ENCODE data around the gene ETV2.
"Not testable (repeated sequence)": the region's sequence is repeated elsewhere in the genome, so short reads cannot be mapped to it uniquely, and the experiment has no call there.

Gene ETV2

DNA sequence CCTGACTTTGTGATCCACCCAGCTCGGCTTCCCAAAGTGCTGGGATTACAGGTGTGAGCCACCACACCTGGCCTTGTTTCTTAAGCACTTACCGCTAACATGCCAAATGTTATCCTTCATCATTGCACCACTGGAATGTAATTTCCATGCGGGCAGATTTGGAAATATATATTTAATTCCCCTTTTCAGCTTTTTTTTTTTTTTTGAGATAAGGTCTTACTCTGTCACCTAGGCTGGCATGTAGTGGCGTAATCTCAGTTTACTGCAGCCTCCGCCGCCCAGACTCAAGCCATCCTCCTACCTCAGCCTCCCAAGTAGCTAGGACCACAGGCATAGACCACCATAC is 20.4 kb downstream of the ETV2 start:
- DNase-seq: no peak

- DNase-seq: no peak
These were observed 22.4 kb downstream of the ETV2 start for GRCh38 chr19:35663981-35664380.

GRCh38 chr19:35665157-35665556 is 23.6 kb downstream of the ETV2 start:
- DNase-seq: no peak

GRCh38 chr19:35665604-35666003 is 24.1 kb downstream of the ETV2 start:
- DNase-seq: no peak

- no peak for DNase-seq
These were observed 24.8 kb downstream of the ETV2 start, which contains the start of gene UPK1A for GRCh38 chr19:35666251-35666913. TSS of gene UPK1A (plus strand) at chr19:35666517. CDS start at chr19:35666813, 296 bp downstream.

DNA sequence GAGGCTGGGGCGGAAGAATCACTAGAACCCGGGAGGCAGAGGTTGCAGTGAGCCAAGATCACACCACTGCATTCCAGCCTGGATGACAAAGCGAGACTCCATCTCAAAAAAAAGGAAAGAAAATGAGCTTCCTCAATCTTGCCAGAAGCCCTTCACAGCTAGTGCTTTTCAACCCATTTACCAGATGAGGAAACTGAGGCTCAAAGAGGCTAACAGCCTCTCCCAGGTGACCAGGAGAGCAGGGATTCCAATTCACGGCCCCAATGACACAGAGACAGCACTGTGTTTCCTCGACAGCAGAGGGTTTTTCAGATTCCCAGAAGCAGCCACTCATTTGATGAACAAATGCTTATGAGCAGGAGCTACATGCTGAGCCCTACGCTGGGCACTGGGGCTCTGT is 28.0 kb downstream of the ETV2 start:
- DNase-seq: no peak

DNA sequence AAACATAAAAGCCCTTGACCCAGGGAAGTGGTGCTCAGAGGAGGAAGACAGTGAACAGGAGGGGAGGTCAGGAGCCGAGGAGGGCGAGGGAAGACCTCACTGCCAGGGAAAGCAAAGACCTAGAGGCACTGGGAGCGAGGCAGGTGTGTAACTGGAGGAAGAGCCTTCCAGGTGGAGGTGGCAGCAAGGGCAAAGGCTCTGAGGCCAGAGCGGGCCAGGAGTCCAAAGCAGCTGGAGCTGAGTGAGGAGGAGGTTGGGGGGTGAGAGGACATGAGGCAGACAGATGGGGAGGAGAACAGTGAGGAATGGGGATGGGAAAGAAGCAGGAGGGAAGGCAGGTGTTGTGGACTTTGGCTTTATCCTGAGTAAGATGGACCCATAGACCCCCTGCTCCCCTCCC is 28.4 kb downstream of the ETV2 start:
- DNase-seq: no peak

- no peak for DNase-seq
These were observed 29.1 kb downstream of the ETV2 start for GRCh38 chr19:35670686-35671085.

DNA sequence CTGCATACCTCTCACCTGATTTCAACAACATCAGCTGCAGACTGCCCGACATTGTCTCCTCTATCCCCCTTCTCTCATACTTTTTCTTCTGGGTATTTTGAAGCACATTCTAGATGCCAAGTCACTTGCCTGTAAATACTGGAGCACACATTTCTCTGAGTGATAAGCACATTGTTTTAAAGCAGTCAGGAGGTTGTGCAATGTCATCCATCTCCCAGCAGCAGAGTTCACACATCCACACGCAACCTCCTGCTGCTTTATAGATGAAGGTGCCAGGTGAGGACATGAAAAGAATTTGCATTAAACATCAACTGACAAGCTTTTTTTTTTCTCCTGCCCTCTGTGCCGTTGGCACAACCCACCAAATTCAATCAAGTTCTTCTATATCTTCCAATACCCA is 30.3 kb downstream of the ETV2 start:
- DNase-seq: no peak

- DNase-seq: peak; percentile 24 to 40
These were observed 31.7 kb downstream of the ETV2 start for GRCh38 chr19:35673121-35673804.

DNA sequence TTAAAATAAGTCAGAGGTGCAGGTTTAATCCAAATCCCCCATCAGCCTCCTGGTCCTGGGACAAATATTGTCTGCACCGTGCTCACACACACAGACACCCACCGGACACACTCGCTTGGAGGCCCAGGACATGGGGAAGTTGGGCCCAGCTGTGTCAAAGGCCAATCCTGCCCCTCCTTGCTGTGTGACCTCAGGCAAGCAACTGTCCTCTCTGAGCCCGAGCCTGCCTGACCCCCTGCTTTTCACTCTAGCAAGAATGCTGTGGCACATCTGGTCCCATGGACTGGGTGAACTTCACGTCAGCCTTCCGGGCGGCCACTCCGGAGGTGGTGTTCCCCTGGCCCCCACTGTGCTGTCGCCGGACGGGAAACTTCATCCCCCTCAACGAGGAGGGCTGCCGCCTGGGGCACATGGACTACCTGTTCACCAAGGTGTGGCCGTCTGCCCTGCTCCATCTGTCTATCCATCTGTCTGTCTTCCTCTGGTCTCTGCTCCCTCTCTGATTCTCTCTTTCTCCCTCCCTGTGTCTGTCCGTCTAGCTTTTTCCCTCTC is 34.1 kb downstream of the ETV2 start:
- no peak for DNase-seq

- no peak for DNase-seq
These were observed 48.3 kb downstream of the ETV2 start for GRCh38 chr19:35689836-35690235.

DNA sequence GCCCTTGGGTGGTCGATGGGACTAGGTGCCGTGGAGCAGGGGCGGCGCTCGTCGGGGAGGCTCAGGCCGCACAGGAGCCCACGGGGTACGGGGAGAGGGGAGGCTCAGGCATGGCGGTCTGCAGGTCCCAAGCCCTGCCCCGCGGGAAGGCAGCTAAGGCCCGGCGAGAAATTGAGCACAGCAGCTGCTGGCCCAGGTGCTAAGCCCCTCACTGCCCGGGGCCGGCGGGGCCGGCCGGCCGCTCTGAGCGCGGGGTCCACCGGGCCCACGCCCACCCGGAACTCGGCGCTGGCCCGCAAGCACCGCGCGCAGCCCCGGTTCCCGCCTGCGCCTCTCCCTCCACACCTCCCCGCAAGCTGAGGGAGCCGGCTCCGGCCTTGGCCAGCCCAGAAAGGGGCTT is 49.6 kb downstream of the ETV2 start:
- DNase-seq: not testable (repeated sequence)

DNA sequence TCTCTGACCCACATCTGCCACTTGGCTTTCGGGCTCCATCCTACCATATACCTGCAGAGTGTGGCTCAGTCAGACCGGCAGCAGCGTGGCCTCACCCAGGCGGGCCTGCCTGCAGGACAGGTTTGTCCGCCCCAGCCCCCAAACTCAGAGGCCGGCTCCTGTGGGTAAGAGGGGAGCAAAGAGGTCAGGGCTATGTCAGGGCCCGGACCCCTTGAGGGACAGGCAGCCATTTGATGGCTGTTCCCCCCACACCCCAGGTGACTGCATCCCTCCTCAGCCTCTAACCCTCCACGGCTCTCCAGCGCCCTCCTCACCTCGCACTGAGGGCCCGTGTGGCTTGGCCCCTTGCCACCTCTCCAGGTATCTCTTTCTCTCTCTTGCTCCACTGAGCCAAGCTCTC is 50.5 kb downstream of the ETV2 start:
- no peak for DNase-seq

DNA sequence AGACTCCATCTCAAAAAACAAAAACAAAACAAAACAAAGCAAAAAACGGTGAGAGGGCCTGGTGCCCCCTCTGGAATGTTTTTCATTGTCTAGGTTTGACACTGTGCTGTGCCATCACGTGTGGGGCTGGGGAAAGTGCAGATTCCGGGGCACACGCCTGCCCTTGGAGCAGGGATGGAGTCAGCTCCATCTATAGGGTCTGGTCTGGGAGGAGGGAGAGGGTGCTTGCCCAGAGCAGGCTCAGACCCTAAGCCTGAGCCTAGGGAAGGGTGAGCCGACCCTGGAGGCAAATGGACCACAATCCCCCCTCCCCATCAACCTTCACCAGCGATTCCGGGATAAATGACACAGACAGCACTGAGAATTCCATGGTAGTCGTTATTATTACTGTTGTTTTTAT is 51.9 kb downstream of the ETV2 start:
- DNase-seq: no peak

DNA sequence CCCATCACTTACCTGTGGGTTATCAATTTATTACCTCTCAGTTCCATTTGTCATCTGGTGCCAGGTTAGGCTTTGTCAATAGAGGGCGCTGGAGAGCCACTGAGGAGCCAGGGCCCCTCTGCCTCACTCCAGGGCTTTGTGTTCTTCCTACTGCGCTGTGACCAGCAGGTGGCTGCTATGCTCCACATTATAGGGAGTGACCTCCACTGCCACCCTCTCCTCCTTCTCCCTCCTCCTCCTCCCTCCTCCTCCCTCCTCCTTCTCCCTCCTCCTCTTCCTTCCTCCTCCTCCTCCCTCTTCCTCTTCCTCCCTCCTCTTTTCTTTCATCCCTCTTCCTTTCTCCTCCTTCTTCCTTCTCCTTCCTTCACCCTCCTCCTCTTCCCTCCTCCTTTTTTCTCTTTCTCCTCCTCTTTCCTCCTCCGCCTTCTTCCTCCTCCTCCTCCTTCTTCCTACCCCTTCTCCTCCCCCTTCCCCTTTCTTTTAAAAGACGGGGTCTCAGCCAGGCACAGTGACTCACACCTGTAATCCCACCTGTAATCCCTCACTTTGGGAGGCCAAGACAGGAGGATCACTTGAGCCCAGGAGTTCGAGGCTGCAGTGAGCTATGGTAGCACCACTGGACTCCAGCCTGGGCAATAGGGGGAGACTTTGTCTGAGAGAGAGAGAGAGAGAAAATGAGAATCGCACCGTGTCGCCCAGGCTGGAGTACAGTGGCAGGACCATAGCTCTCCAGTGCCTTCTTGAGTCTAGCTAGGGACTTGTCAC is 52.5 kb downstream of the ETV2 start:
- DNase-seq: peak; percentile 84 to 87
